ENCODE data around the gene PSMB2.

PSMB2 gene

DNA sequence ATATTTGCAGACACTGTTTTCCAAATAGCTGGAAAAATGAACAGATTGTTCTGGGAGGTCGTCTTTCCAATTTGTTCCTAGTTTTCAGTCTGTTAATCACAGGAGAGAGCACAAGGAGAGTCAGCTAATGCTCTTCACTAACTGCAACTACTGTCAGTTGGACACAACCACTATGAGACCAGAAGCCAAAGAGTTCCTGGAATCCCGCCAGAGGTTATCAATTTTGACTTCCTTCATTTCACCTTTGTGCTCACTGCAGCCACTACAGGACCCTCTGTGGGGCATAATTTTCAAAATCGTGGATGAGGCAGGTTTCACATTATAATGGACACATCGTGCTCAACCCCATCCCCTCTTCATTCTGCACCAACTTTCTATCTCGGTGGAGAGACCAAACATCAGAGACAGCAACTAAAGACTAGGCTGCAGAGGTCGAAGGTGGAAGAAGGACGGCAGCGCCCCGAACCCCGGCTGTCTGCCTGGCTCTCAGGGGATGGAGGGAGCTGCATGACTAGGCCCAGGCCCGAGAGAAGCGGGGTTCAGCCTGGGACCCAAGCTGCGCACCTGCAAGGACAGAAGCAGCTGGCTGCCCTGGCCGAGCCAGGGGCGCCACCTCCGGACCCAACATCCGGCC is 84.7 kb downstream of the PSMB2 start:
- no peak for DNase-seq

GRCh38 chr1:35555601-35556477 is 85.5 kb downstream of the PSMB2 start:
- DNase-seq: no peak

DNA sequence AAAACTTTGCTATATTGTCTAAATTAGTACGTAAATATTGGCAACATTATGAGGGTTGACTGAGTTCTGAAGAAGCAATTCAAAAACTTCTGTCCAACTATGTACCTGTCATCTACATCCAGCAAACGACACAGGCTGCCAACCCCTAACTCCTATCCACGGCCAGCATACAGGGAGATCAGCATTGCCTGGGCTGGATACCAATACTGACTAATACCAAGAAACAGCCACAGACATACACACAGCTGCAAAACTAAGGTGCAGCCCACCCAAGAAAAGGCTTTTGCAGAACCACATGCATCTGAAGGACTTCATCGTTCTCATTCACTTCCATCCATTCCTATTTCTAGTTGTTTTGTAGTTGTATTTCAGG is 86.1 kb downstream of the PSMB2 start:
- DNase-seq: no peak

GRCh38 chr1:35554266-35555211 is 86.8 kb downstream of the PSMB2 start:
- no peak for DNase-seq

DNA sequence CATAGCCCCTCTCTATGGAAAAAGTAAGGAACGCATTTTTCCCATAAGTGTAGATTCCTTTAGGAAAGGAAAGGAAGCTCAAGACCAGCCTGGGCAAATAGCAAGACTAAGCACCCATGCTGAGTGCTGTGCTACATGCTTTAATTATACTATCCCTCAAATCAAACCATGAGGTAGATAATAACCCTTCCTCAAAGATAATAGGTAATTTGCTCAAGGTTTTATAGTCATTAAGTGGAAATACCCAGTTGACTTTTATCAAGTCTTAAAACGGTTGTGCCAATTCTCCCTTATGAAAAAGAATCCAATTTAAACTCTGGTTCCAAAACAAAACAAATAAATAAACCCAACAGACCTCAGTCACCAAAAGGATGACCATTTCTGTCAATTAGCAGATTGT is 87.5 kb downstream of the PSMB2 start:
- DNase-seq: no peak
